ENCODE data around the gene ARFGEF2.

The ARFGEF2 gene

DNA sequence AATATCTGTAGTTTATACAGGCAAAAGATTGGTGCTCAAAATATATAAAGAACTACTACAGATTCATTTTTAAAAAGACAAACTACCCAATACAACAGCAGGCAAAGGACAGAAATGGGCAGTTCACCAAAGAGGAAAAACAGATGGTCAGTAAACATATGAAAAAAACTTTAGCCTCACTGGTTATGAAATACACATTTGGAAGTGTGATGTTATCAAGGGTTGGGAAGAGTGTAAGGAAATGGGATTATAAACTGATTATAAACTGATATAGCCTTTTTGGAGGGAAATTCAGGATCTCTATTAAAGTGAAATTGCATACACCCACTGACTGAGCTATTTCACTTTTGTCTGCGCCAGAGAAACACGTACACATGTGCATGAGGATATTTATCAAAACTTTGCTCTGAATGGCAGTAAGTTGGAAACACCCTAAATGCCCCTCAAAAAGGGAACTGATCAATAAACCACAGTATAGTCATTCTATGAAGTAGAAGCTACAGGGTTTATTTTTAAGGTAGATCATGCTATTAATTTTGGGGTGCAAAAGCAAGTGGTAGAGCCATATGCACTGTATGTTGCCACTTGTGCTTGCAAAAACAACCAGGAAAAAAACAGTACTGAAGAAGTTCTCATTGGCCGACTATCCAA, 32.2 kb upstream of the ARFGEF2 start:
- no peak for DNase-seq
- H3K27ac Mint-ChIP-seq, result no peak overlapping the region

DNA sequence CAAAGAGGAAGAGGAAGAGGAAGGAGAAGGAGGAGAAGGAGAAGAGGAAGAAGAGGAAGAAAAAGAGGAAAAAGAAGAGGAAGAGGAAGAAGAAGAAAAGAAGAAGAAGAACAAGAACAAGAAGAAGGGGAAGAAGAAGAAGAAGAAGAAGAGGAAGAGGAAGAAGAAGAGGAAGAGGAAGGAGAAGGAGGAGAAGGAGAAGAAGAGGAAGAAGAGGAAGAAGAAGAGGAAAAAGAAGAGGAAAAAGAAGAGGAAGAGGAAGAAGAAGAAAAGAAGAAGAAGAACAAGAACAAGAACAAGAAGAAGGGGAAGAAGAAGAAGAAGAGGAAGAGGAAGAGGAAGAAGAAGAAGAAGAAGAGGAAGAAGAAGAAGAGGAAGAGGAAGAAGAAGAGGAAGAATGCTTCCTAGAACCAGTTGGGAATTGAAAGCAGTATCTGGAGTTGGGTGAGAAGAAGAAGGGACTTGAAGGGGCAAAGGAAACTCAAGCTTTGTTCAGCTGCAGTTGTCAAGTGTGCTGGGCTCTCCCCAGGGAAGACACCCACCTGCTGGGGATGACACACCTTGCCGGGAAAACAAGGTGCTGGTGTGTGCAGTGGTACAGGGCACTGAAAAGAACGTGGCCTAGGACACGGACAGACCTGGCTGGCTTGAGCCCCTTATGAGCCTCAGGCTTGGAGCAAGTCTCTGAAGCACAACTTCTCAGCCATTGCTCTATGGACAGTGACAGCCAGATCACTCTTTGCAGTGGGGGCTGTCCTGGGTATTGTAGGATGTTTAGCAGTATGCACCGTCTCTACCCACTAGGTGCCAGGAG, 30.1 kb upstream of the ARFGEF2 start:
- Mint-ChIP-seq H3K27ac (no peak overlapping the region), H3K4me3 (no peak overlapping the region), H3K36me3 (ENCODE audit: insufficient read depth) (no peaks in the 10 kb centered on the region)

More for the DNA sequence above, 32.2 kb upstream of the ARFGEF2 start:
- no peak for ATAC-seq (replicated peaks)
- Mint-ChIP-seq H3K4me1 (ENCODE audit: low read depth in 2 of 2) (no peaks in the 10 kb centered on the region), H3K27me3 (peaks cover 0 to 5% of the 10 kb centered on the region in 2 donors), H3K4me3 (no peak overlapping the region), H3K36me3 (ENCODE audit: insufficient read depth) (no peaks in the 10 kb centered on the region), H3K9me3 (no peaks in the 10 kb centered on the region)

GRCh38 chr20:48892049-48892470, 29.5 kb upstream of the ARFGEF2 start:
- DNase-seq (no peak), ATAC-seq (replicated peaks) (no peak)
- H3K36me3 Mint-ChIP-seq (ENCODE audit: insufficient read depth), result no peaks in the 10 kb centered on the region
- H3K27me3 Mint-ChIP-seq, result peaks cover 0 to 5% of the 10 kb centered on the region in 2 donors
- no peaks in the 10 kb centered on the region for H3K4me1 Mint-ChIP-seq (ENCODE audit: low read depth in 2 of 2)
- no peak overlapping the region for H3K4me3 Mint-ChIP-seq
- H3K27ac Mint-ChIP-seq, result no peak overlapping the region
- H3K9me3 Mint-ChIP-seq, result no peaks in the 10 kb centered on the region

More for the DNA sequence above, 30.1 kb upstream of the ARFGEF2 start:
- Mint-ChIP-seq H3K4me1 (ENCODE audit: low read depth in 2 of 2) (no peaks in the 10 kb centered on the region), H3K27me3 (peaks cover 0 to 5% of the 10 kb centered on the region in 2 donors), H3K9me3 (no peaks in the 10 kb centered on the region)
- DNase-seq (no peak), ATAC-seq (replicated peaks) (no peak)

GRCh38 chr20:48892891-48893290, 28.6 kb upstream of the ARFGEF2 start:
- Mint-ChIP-seq H3K9me3 (no peaks in the 10 kb centered on the region), H3K4me3 (no peak overlapping the region), H3K36me3 (ENCODE audit: insufficient read depth) (no peaks in the 10 kb centered on the region), H3K27me3 (peaks cover 0 to 5% of the 10 kb centered on the region in 2 donors), H3K27ac (no peak overlapping the region), H3K4me1 (ENCODE audit: low read depth in 2 of 2) (no peaks in the 10 kb centered on the region)
- DNase-seq (no peak), ATAC-seq (replicated peaks) (no peak)

- no peaks in the 10 kb centered on the region for H3K4me1 Mint-ChIP-seq (ENCODE audit: low read depth in 2 of 2)
Measured at GRCh38 chr20:48893374-48893773, 28.1 kb upstream of the ARFGEF2 start.

DNA sequence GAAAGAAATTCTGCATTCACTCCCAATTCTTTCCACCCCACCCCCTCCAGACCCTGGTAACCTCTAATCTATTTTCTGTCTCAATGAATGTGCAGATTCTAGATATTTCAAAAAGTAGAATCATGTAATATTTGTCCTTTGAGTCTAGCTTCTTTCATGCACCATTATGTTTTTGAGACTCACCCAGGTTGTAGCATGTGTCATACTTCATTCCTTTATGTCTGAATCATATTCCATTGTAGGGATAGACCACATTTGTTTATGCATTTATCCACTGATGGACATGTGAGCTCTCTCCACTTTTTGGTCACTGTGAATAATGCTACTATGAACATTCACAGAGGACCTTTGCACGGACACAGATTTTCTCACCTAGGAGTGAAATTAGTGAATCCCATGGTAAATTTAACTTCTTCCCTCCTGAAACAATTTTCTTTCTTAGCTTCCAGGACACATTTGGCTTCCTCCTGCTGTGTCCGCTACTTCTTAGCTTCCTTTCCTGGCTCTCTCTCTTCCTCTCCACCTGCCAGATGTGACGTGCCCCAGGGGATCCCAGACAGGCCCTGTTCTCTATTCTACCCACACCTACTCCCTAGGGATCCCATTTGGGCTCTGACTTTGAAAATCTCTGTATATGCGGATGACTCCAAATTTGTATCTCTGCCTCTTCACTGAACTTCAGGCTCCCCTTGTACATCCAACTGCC, 24.1 kb upstream of the ARFGEF2 start:
- Mint-ChIP-seq H3K4me1 (ENCODE audit: low read depth in 2 of 2) (peaks cover 0 to 5% of the 10 kb centered on the region in 2 donors), H3K36me3 (ENCODE audit: insufficient read depth) (no peaks in the 10 kb centered on the region), H3K4me3 (no peak overlapping the region), H3K27me3 (no peaks in the 10 kb centered on the region), H3K9me3 (no peaks in the 10 kb centered on the region), H3K27ac (no peak overlapping the region)
- DNase-seq, result no peak
- ATAC-seq (replicated peaks), result no peak

More at GRCh38 chr20:48893374-48893773, 28.1 kb upstream of the ARFGEF2 start:
- no peak overlapping the region for H3K27ac Mint-ChIP-seq
- ATAC-seq (replicated peaks) (no peak), DNase-seq (no peak)
- H3K36me3 Mint-ChIP-seq (ENCODE audit: insufficient read depth), result no peaks in the 10 kb centered on the region
- H3K4me3 Mint-ChIP-seq, result no peak overlapping the region
- peaks cover 0 to 5% of the 10 kb centered on the region in 2 donors for H3K27me3 Mint-ChIP-seq
- H3K9me3 Mint-ChIP-seq, result no peaks in the 10 kb centered on the region

- H3K9me3 Mint-ChIP-seq, result no peaks in the 10 kb centered on the region
- no peak for DNase-seq
- peaks cover 0 to 5% of the 10 kb centered on the region in 2 donors for H3K4me1 Mint-ChIP-seq (ENCODE audit: low read depth in 2 of 2)
- H3K4me3 Mint-ChIP-seq, result no peak overlapping the region
- no peak for ATAC-seq (replicated peaks)
- no peaks in the 10 kb centered on the region for H3K27me3 Mint-ChIP-seq
- no peak overlapping the region for H3K27ac Mint-ChIP-seq
- peaks cover 3% of the 10 kb centered on the region for H3K36me3 Mint-ChIP-seq (ENCODE audit: insufficient read depth)
Measured at GRCh38 chr20:48898210-48898609, 23.3 kb upstream of the ARFGEF2 start.

- no peak for ATAC-seq (replicated peaks)
- H3K27me3 Mint-ChIP-seq, result no peaks in the 10 kb centered on the region
- DNase-seq, result no peak
- H3K9me3 Mint-ChIP-seq, result no peaks in the 10 kb centered on the region
- H3K4me1 Mint-ChIP-seq (ENCODE audit: low read depth in 2 of 2), result peaks cover 0 to 5% of the 10 kb centered on the region in 2 donors
- H3K4me3 Mint-ChIP-seq, result no peak overlapping the region
- peaks cover 6% of the 10 kb centered on the region for H3K36me3 Mint-ChIP-seq (ENCODE audit: insufficient read depth)
- H3K27ac Mint-ChIP-seq, result no peak overlapping the region
Measured at GRCh38 chr20:48898896-48899530, 22.5 kb upstream of the ARFGEF2 start.

GRCh38 chr20:48899881-48900280, 21.6 kb upstream of the ARFGEF2 start:
- H3K27me3 Mint-ChIP-seq, result no peaks in the 10 kb centered on the region
- peaks cover 6 to 11% of the 10 kb centered on the region in 2 donors for H3K4me1 Mint-ChIP-seq (ENCODE audit: low read depth in 2 of 2)
- no peaks in the 10 kb centered on the region for H3K9me3 Mint-ChIP-seq
- H3K4me3 Mint-ChIP-seq, result no peak overlapping the region
- DNase-seq, result no peak
- no peak overlapping the region for H3K27ac Mint-ChIP-seq
- ATAC-seq (replicated peaks), result no peak
- peaks cover 6% of the 10 kb centered on the region for H3K36me3 Mint-ChIP-seq (ENCODE audit: insufficient read depth)

DNA sequence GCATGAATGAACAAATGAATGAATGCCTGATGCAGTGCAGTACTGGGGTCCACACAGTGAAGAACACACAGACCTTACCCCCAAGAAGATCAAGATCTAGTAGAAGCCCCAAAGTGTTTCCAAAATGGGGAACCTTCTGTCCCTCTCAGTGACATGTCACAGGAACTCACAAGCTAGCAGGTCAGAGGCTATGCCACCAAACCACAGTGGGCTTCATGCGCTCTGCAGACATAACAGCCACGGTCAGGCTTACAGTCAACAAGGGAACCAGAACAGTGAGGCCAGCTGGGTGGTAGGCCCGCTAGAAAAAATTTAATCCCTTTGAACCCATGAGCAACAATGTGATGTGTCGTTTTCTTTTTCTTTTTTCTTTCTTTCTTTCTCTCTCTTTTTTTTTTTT, 20.2 kb upstream of the ARFGEF2 start:
- H3K4me1 Mint-ChIP-seq (ENCODE audit: low read depth in 2 of 2), result peaks cover 9 to 15% of the 10 kb centered on the region in 2 donors
- no peak overlapping the region for H3K4me3 Mint-ChIP-seq
- ATAC-seq (replicated peaks) (no peak), DNase-seq (no peak)
- H3K9me3 Mint-ChIP-seq, result no peaks in the 10 kb centered on the region
- H3K27ac Mint-ChIP-seq, result no peak overlapping the region
- peaks cover 6% of the 10 kb centered on the region for H3K36me3 Mint-ChIP-seq (ENCODE audit: insufficient read depth)
- H3K27me3 Mint-ChIP-seq, result no peaks in the 10 kb centered on the region

DNA sequence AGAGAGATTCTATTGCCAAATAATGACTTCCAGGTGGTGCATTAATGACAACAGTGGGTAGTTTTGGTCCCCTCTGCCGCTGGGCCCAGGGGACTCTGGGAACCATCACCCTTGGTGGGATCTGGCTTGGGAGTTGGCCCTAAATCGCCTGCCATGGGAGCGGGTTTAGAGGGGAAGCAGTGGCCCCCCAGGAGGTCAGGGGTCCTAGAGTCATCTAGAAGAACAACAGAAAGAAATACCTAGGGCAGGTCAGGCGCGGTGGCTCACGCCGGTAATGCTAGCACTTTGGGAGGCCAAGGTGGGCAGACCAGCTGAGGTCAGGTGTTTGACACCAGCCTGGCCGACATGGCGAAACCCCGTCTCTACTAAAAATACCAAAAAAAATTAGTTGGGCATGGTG, 17.8 kb upstream of the ARFGEF2 start:
- H3K4me3 Mint-ChIP-seq, result no peak overlapping the region
- peaks cover 6% of the 10 kb centered on the region for H3K36me3 Mint-ChIP-seq (ENCODE audit: insufficient read depth)
- no peak overlapping the region for H3K27ac Mint-ChIP-seq
- H3K9me3 Mint-ChIP-seq, result no peaks in the 10 kb centered on the region
- H3K4me1 Mint-ChIP-seq (ENCODE audit: low read depth in 2 of 2), result peaks cover 9 to 15% of the 10 kb centered on the region in 2 donors
- DNase-seq, result no peak
- ATAC-seq (replicated peaks), result no peak
- H3K27me3 Mint-ChIP-seq, result no peaks in the 10 kb centered on the region

DNA sequence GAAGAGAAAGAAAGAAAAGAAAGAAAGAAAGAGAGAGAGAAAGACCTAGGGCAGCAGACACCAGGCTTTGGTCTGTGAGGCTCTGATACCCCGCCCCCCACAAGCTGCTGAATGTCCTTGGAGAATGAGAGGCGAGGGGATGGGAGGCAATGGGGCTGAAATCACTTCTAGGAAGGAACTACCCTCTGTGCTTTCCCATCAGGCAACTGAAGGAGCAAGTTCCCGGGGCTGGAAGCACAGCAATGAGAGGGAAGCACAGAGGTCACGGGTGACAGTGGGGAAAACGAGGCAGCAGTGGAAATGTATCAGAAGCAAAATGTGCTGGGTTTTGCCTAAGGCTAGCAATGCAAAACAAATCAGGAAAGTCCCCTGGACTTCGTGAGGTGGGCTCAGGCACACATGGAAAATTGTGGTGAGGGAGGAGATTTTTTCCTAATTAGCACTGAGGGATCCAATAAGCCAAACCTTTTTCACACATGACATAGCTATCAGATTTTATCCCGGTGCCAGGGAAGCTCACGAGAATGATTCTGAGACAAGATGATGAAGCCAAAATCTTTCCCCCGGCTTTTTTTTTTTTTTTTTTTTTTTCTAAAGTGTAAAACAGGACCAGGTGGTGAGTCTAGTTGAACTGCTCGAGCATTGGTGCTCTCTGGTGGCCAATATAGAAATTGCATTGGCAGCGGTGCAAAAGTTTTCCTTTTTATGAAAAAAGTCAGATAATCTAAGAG, 16.8 kb upstream of the ARFGEF2 start:
- Mint-ChIP-seq H3K27ac (no peak overlapping the region), H3K36me3 (ENCODE audit: insufficient read depth) (peaks cover 6% of the 10 kb centered on the region), H3K9me3 (no peaks in the 10 kb centered on the region), H3K4me1 (ENCODE audit: low read depth in 2 of 2) (peaks cover 11 to 15% of the 10 kb centered on the region in 2 donors), H3K4me3 (peak overlapping the region; percentile 51 to 53), H3K27me3 (no peaks in the 10 kb centered on the region)
- DNase-seq, result peak; percentile 69 to 74 (median 72)
- peak; percentile 78 for ATAC-seq (replicated peaks)

GRCh38 chr20:48905297-48905647, 16.2 kb upstream of the ARFGEF2 start:
- Mint-ChIP-seq H3K27me3 (no peaks in the 10 kb centered on the region), H3K27ac (no peak overlapping the region), H3K4me3 (no peak overlapping the region), H3K4me1 (ENCODE audit: low read depth in 2 of 2) (peaks cover 16 to 18% of the 10 kb centered on the region in 2 donors), H3K9me3 (no peaks in the 10 kb centered on the region), H3K36me3 (ENCODE audit: insufficient read depth) (peaks cover 6% of the 10 kb centered on the region)
- no peak for DNase-seq
- ATAC-seq (replicated peaks), result no peak

Measured in effector memory CD8-positive, alpha-beta T cell (primary cell).